Mesenchymal stem cell (in vitro differentiated cells and primary cell): ENCODE measurements around the gene JPH2.

ENCODE experiments used
- DNase-seq: peaks from one replicate; pipeline ENCODE4 v3.0.0-alpha.2; 2013
- H2AFZ ChIP-seq: one replicate; pipeline ENCODE4 v1.6.1; 2013; ENCODE audit warnings: low read depth, mild to moderate bottlenecking, control low read depth, inconsistent platforms, low read length, moderate library complexity
- H2AK5ac ChIP-seq: 2 replicates; pipeline ENCODE4 v1.6.1; 2013; ENCODE audit warnings: low read length, moderate library complexity, mild to moderate bottlenecking, inconsistent platforms; ENCODE audit not compliant: severe bottlenecking
- H2BK120ac ChIP-seq: one replicate; pipeline ENCODE4 v1.6.1; 2013; ENCODE audit warnings: low read depth, mild to moderate bottlenecking, inconsistent platforms, low read length, moderate library complexity
- H2BK12ac ChIP-seq, 2 experiments: one replicate each; pipeline ENCODE4 v1.6.1; 2013; ENCODE audit warnings: inconsistent platforms in 2 of 2, low read length in 2 of 2, mild to moderate bottlenecking in 2 of 2, moderate library complexity in 2 of 2, control low read depth in 1 of 2
- H2BK15ac ChIP-seq: one replicate; pipeline ENCODE4 v1.6.1; 2013; ENCODE audit warnings: mild to moderate bottlenecking, low read depth, inconsistent platforms; ENCODE audit not compliant: poor library complexity, severe bottlenecking
- H2BK5ac ChIP-seq: 2 replicates; pipeline ENCODE4 v1.6.1; 2013; ENCODE audit warnings: low read depth, mild to moderate bottlenecking, low read length, control low read depth, inconsistent platforms; ENCODE audit not compliant: poor library complexity, severe bottlenecking
- H3K14ac ChIP-seq, 2 experiments: one replicate each; pipeline ENCODE4 v1.6.1; 2013; ENCODE audit warnings: inconsistent platforms in 2 of 2, low read length in 2 of 2, control low read depth in 1 of 2, mild to moderate bottlenecking in 1 of 2, moderate library complexity in 1 of 2
- H3K18ac ChIP-seq, 2 experiments: one replicate each; pipeline ENCODE4 v1.6.1; 2013; ENCODE audit warnings: inconsistent platforms in 2 of 2, low read length in 2 of 2, control low read depth in 1 of 2, low read depth in 1 of 2, mild to moderate bottlenecking in 1 of 2
- H3K23ac ChIP-seq, 2 experiments: one replicate each; pipeline ENCODE4 v1.6.1; 2013; ENCODE audit warnings: inconsistent platforms in 2 of 2, low read length in 2 of 2, mild to moderate bottlenecking in 2 of 2, moderate library complexity in 2 of 2, control low read depth in 1 of 2
- H3K27ac ChIP-seq: 2 replicates; pipeline ENCODE4 v1.5.1; 2013; ENCODE audit warnings: mild to moderate bottlenecking, moderate library complexity, low read length, control low read depth, inconsistent platforms; ENCODE audit not compliant: poor library complexity, severe bottlenecking
- H3K27me3 ChIP-seq, 2 experiments: 2 replicates each; pipeline versions ENCODE4 v1.6.1 to v1.7.0; 2013; ENCODE audit warnings: low read length in 2 of 2, mild to moderate bottlenecking in 2 of 2, moderate library complexity in 2 of 2, control low read depth in 1 of 2, inconsistent platforms in 1 of 2; ENCODE audit not compliant: control insufficient read depth in 1 of 2, insufficient read depth in 1 of 2
- H3K36me3 ChIP-seq, 2 experiments: 2 replicates each; pipeline versions ENCODE4 v1.6.1 to v1.7.0; 2013; ENCODE audit warnings: low read length in 2 of 2, control low read depth in 1 of 2, inconsistent platforms in 1 of 2, low read depth in 1 of 2, mild to moderate bottlenecking in 1 of 2; ENCODE audit not compliant: insufficient read depth in 2 of 2, control insufficient read depth in 1 of 2
- H3K4ac ChIP-seq, 2 experiments: one replicate each; pipeline ENCODE4 v1.6.1; 2013; ENCODE audit warnings: inconsistent platforms in 2 of 2, low read length in 2 of 2, mild to moderate bottlenecking in 2 of 2, moderate library complexity in 2 of 2, control low read depth in 1 of 2, low read depth in 1 of 2
- H3K4me1 ChIP-seq: 2 replicates; pipeline ENCODE4 v1.6.1; 2013; ENCODE audit warnings: low read depth, low read length, control low read depth; ENCODE audit not compliant: control insufficient read depth, insufficient read depth
- H3K4me2 ChIP-seq: 2 replicates; pipeline ENCODE4 v1.6.1; 2013; ENCODE audit warnings: low read length, mild to moderate bottlenecking, inconsistent platforms; ENCODE audit not compliant: poor library complexity, severe bottlenecking
- H3K4me3 ChIP-seq, 2 experiments: 2 replicates each; pipeline versions ENCODE4 v1.5.1 to v1.7.0; 2013; ENCODE audit warnings: low read length in 2 of 2, mild to moderate bottlenecking in 2 of 2, control low read depth in 1 of 2, low read depth in 1 of 2; ENCODE audit not compliant: insufficient read depth in 1 of 2
- H3K79me1 ChIP-seq: replicated peaks from 2 replicates; pipeline ENCODE4 v1.6.1; 2013; ENCODE audit warnings: mild to moderate bottlenecking, control low read depth, low read length, inconsistent platforms; ENCODE audit not compliant: poor library complexity, severe bottlenecking
- H3K9ac ChIP-seq: 2 replicates; pipeline ENCODE4 v1.7.0; 2013; ENCODE audit warnings: mild to moderate bottlenecking, low read length, moderate library complexity
- H3K9me3 ChIP-seq: 2 replicates; pipeline ENCODE4 v1.7.0; 2013; ENCODE audit warnings: mild to moderate bottlenecking, low read length; ENCODE audit not compliant: control insufficient read depth
- H4K8ac ChIP-seq: one replicate; pipeline ENCODE4 v1.6.1; 2013; ENCODE audit warnings: inconsistent platforms, mild to moderate bottlenecking, low read length, moderate library complexity
- H4K91ac ChIP-seq: one replicate; pipeline ENCODE4 v1.6.1; 2013; ENCODE audit warnings: mild to moderate bottlenecking, low read length, inconsistent platforms
- WGBS: methylation state at CpG from one replicate; pipeline ENCODE4 v1.1.7; 2013; ENCODE audit warnings: mixed read lengths; 5-methylcytosine and 5-hydroxymethylcytosine counted together

The JPH2 gene

DNA sequence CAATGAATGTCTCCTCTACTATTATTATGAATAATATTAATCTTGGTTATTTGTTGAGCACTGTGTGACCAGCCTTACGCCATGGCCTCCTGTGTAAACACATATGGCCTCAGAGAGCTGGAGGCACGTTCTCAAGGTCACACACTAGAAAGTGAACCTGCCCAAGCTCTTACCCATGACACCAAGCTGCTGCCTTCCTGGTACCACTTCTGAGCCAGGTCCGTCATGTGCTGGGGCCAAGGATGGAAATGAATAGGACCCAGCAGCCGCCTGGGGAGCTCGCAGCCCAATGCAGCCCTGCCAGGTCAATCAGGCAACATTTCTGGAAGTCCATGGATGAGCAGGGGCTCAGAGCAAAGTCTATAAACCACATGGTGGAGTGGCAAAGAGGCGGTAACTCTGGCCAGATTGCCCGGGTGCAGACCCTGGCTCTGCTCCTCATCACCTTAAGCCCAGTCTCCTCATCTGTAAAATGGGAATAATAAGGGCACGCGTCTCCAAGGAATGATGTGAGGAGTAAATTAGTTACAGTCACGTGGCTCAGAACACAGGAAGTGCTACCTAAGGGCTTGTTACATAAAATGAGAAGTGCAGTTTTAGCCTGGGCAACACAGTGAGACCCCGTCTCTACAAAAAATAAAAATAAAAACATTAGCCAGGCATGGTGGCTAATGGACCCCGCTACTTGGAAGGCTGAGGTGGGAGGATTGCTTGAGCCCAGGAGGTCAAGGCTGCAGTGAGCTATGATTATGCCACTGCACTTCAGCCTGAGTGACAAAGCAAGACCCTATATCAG, 61.5 kb downstream of the JPH2 start:
- Histone ChIP-seq H3K9me3 (no peaks in the 10 kb centered on the region), H2AK5ac (no peak overlapping the region), H2BK15ac (no peak overlapping the region), H3K4me3 (no peak overlapping the region), H3K18ac (no peak overlapping the region), H3K9ac (no peak overlapping the region), H3K4me1 (peaks cover 3% of the 10 kb centered on the region), H2BK120ac (no peak overlapping the region), H3K23ac (no peak overlapping the region), H3K4me2 (no peak overlapping the region), H2BK12ac (no peak overlapping the region), H3K27ac (no peak overlapping the region), H2AFZ (no peak overlapping the region), H2BK5ac (no peak overlapping the region), H3K79me1 (no peaks in the 10 kb centered on the region), H4K91ac (no peak overlapping the region), H3K27me3 (peaks cover 0 to 57% of the 10 kb centered on the region in 2 experiments), H3K4ac (no peak overlapping the region), H3K14ac (no peak overlapping the region), H4K8ac (no peak overlapping the region), H3K36me3 (no peaks in the 10 kb centered on the region)
- DNase-seq: no peak
- WGBS: 92% methylated on average over 11 of the region's 12 CpGs

DNA sequence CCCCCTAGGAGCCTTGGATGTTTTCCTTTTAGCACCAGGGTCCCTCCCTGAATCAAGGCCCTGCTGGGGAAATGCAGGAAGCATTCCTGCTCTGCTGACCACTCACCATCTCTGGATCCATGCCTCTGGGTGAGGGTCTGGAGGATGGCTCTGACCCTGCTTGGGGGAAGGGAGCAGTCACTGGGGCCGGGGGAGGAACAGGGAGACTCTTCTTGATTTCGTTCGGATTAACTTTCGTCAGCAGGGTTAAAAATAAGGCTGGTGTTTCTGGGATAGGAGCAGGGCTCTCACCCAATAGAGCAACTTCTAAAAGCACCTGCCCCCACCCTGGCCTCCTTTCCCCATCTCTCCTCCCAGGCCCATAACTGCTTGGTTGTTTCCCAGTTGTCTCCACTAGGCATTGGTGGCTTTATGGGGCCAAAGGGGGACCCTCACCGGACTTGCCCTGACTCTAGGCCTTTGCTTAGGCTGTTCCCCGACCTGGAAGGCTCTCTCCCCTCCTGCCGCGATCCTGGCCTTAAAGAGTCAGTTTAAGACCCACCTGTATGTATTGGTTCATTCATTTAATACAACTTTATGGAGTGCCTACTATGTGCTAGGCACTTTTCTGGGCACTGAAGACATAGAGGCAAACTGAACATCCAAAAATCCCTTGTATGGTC, 63.0 kb downstream of the JPH2 start:
- H2BK15ac ChIP-seq: peak overlapping the region; percentile 55
- H2AK5ac ChIP-seq: no peak overlapping the region

DNA sequence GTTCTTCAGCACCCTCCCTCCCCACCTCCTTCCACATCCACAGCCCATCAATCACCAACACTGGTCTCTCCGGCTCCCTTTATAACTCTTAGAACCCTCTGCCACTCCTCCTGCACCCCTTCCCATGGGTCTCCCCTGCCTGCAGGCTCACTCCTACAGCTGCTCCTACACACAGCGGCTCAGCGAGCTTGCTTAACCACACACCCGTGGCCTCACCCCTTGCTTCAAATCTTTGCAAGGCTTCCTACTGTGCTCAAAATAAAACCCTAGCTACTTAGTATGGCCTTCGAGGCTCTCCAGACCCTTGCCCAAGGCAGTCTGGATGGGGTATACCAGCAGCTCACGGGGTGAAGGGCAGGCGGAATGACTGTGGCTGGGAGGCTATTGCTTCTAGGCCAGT, 63.7 kb downstream of the JPH2 start:
- WGBS: 91% methylated on average over 7 of the region's 7 CpGs
- Histone ChIP-seq H4K8ac (no peak overlapping the region), H3K4me3 (no peak overlapping the region), H3K36me3 (no peaks in the 10 kb centered on the region), H3K9me3 (no peaks in the 10 kb centered on the region), H2BK15ac (no peak overlapping the region), H4K91ac (no peak overlapping the region), H3K4ac (no peak overlapping the region), H3K4me2 (no peak overlapping the region), H2AFZ (no peak overlapping the region), H3K9ac (no peak overlapping the region), H3K14ac (no peak overlapping the region), H3K27me3 (peaks cover 0 to 74% of the 10 kb centered on the region in 2 experiments), H2BK5ac (no peak overlapping the region), H2BK12ac (no peak overlapping the region), H2BK120ac (no peak overlapping the region), H3K4me1 (no peaks in the 10 kb centered on the region), H3K18ac (no peak overlapping the region), H3K23ac (no peak overlapping the region), H3K79me1 (no peaks in the 10 kb centered on the region), H3K27ac (no peak overlapping the region), H2AK5ac (no peak overlapping the region)
- DNase-seq: no peak

More for the DNA sequence above, 63.0 kb downstream of the JPH2 start:
- Histone ChIP-seq H3K23ac (no peak overlapping the region), H3K4me2 (no peak overlapping the region), H3K4me1 (no peaks in the 10 kb centered on the region), H2BK12ac (no peak overlapping the region), H3K79me1 (no peaks in the 10 kb centered on the region), H2BK120ac (no peak overlapping the region), H3K27ac (no peak overlapping the region), H4K8ac (no peak overlapping the region), H3K9me3 (no peaks in the 10 kb centered on the region), H4K91ac (no peak overlapping the region), H3K14ac (no peak overlapping the region), H3K4ac (no peak overlapping the region), H2AFZ (no peak overlapping the region), H3K4me3 (no peak overlapping the region), H2BK5ac (no peak overlapping the region), H3K36me3 (no peaks in the 10 kb centered on the region), H3K18ac (no peak overlapping the region), H3K27me3 (peaks cover 0 to 70% of the 10 kb centered on the region in 2 experiments), H3K9ac (no peak overlapping the region)
- 63% methylated on average over 6 of the region's 8 CpGs for WGBS
- no peak for DNase-seq

DNA sequence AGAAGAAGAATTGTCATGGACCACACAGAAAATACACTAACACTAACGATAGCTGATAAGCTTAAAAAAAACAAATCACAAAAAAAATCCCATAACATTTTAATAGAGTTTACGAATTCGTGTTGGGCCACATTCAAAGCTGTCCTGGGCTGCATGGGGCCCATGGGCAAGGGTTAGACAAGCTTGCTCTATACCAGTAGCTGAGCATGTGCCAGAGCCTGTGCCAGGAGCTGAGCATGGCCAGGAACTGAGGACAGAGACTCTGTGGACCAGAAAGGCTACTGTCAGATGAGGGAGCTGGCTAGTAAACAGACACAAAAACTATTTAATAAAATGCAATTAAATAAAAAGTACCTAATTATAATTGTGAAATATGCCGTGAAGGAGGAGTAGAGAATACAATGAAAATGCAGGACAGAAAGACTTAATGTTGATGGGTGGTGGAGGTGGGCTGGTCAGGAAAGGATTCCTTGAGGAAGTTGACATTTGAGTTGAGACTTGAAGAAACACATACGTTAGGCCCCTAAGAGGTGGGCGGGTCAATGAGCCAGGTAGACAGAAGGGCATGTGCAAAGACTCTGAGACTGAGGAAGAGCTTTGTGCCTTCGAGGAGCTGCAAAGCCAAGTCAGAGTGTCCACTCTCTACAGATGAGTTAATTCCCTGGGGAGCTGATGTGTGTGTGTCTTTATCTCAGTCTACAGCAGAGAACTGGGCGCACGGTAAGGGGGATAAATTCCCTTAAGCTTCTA, 66.1 kb downstream of the JPH2 start:
- 81% methylated on average over 7 of the region's 9 CpGs for WGBS
- no peak overlapping the region for H4K91ac ChIP-seq

More for the DNA sequence above, 66.1 kb downstream of the JPH2 start:
- Histone ChIP-seq H3K14ac (no peak overlapping the region), H2BK5ac (no peak overlapping the region), H2BK120ac (no peak overlapping the region), H3K23ac (no peak overlapping the region), H3K4ac (no peak overlapping the region), H2BK12ac (no peak overlapping the region), H3K27ac (no peak overlapping the region), H2BK15ac (no peak overlapping the region), H2AK5ac (no peak overlapping the region), H3K4me1 (no peaks in the 10 kb centered on the region), H3K27me3 (peaks cover 0 to 72% of the 10 kb centered on the region in 2 experiments), H3K18ac (no peak overlapping the region), H3K36me3 (peaks cover 0 to under 1% of the 10 kb centered on the region in 2 experiments), H4K8ac (no peak overlapping the region), H3K4me3 (no peak overlapping the region), H3K9me3 (no peaks in the 10 kb centered on the region), H3K9ac (no peak overlapping the region), H2AFZ (no peak overlapping the region), H3K4me2 (no peak overlapping the region), H3K79me1 (no peaks in the 10 kb centered on the region)
- no peak for DNase-seq
